ENCODE results near the gene LRRC4C. TPM values are rescaled to one million over a fixed set of nuclear protein-coding genes. Genes with fewer than 3 reads are reported as not detected.

Gene LRRC4C
- total RNA-seq, 1 experiment from 2014 or later: 0.13 TPM

- no peak overlapping the region for H3K27ac Mint-ChIP-seq
- no peak for DNase-seq
- Histone ChIP-seq H4K91ac (ENCODE audit: insufficient read length, low read depth, low read length) (no peak overlapping the region), H2BK120ac (ENCODE audit: low read depth, low read length, poor library complexity, severe bottlenecking) (no peak overlapping the region), H3K9me3 (ENCODE audit: control insufficient read depth, low read depth, low read length) (no peaks in the 10 kb centered on the region), H3K27ac (ENCODE audit: insufficient read length, low read depth, low read length) (no peak overlapping the region), H4K20me1 (ENCODE audit: control insufficient read depth, insufficient read depth, insufficient read length) (no peaks in the 10 kb centered on the region), H3K56ac (ENCODE audit: insufficient read length, low read depth, low read length) (no peak overlapping the region), H3K4ac (ENCODE audit: low read depth, low read length) (no peak overlapping the region), H3K79me2 (ENCODE audit: insufficient read depth, low read length) (no peaks in the 10 kb centered on the region), H3K79me1 (ENCODE audit: insufficient read depth, low read depth, low read length, poor library complexity, severe bottlenecking) (no peaks in the 10 kb centered on the region), H4K5ac (ENCODE audit: insufficient read length, low read depth, low read length) (no peak overlapping the region), H2BK12ac (ENCODE audit: insufficient read length, low read depth, low read length) (no peak overlapping the region), H3K4me1 (ENCODE audit: insufficient read depth, low read length) (peaks cover 4% of the 10 kb centered on the region; the same call in 1 of the 2 replicates), H3K23me2 (ENCODE audit: insufficient read length, low read depth, low read length, poor library complexity, severe bottlenecking) (no peaks in the 10 kb centered on the region), H3K14ac (ENCODE audit: insufficient read depth, low read length) (no peak overlapping the region), H3K18ac (ENCODE audit: insufficient read length, low read depth, low read length) (no peak overlapping the region), H2AK5ac (ENCODE audit: insufficient read length, low read length) (no peak overlapping the region), H4K8ac (replicated peaks; ENCODE audit: insufficient read length, low read depth, low read length) (no peak overlapping the region), H3K23ac (ENCODE audit: insufficient read length, low read depth, low read length) (no peak overlapping the region), H3T11ph (ENCODE audit: low read length) (no peak overlapping the region), H3K4me2 (ENCODE audit: insufficient read depth, insufficient read length, low read length) (no peak overlapping the region), H2BK20ac (ENCODE audit: low read depth, low read length, poor library complexity, severe bottlenecking) (no peak overlapping the region), H2BK5ac (ENCODE audit: insufficient read length, low read length) (no peak overlapping the region), H3K9ac (ENCODE audit: extremely low read depth, insufficient read length, low read length) (no peak overlapping the region), H2BK15ac (ENCODE audit: low read depth, low read length) (no peak overlapping the region), H2AFZ (ENCODE audit: low read length) (no peak overlapping the region), H3K27me3 (ENCODE audit: insufficient read depth, low read length) (no peaks in the 10 kb centered on the region)
- no peaks in the 10 kb centered on the region for H3K36me3 Mint-ChIP-seq (ENCODE audit: insufficient read depth in 1 of 3, low read depth in 3 of 3)
- no peak overlapping the region for H3K4me3 Mint-ChIP-seq
- no peak for TF ChIP-seq CTCF (conservative IDR thresholded peaks at IDR 0.05)
- no peaks in the 10 kb centered on the region for H3K9me3 Mint-ChIP-seq
- H3K27me3 Mint-ChIP-seq (ENCODE audit: low read depth): no peaks in the 10 kb centered on the region
- peaks cover 12 to 21% of the 10 kb centered on the region in 2 experiments for H3K4me1 Mint-ChIP-seq
These were observed 80.4 kb downstream of the LRRC4C start for GRCh38 chr11:41379084-41379483.

Measured in H9 (cell line).